ENCODE measurements around the gene PLEKHB2.
"Not testable (repeated sequence)": the region's sequence is repeated elsewhere in the genome, so short reads cannot be mapped to it uniquely, and the experiment has no call there.

Gene PLEKHB2

GRCh38 chr2:131105156-131105949 lies at the start of gene PLEKHB2:
PLEKHB2 (plus strand) TSS chr2:131105336; CDS start chr2:131120942, 15,606 bp downstream.
- DNase-seq: peak; percentile 84 to 85

GRCh38 chr2:131056204-131056931 lies 48.8 kb upstream of the PLEKHB2 start:
- DNase-seq: no peak

- no peak for DNase-seq
Measured at GRCh38 chr2:131056932-131057287, 48.2 kb upstream of the PLEKHB2 start.

- no peak for DNase-seq
Measured at GRCh38 chr2:131058214-131058843, 46.8 kb upstream of the PLEKHB2 start.

GRCh38 chr2:131058920-131059319 lies 46.2 kb upstream of the PLEKHB2 start:
- DNase-seq: no peak

- DNase-seq: no peak
Measured at GRCh38 chr2:131063501-131064283, 41.4 kb upstream of the PLEKHB2 start.

GRCh38 chr2:131064589-131065512 lies 40.3 kb upstream of the PLEKHB2 start:
- no peak for DNase-seq

GRCh38 chr2:131067465-131068125 lies 37.5 kb upstream of the PLEKHB2 start:
- no peak for DNase-seq

- not testable (repeated sequence) for DNase-seq
Measured at GRCh38 chr2:131068172-131068571, 37.0 kb upstream of the PLEKHB2 start.

- DNase-seq: not testable (repeated sequence)
Measured at GRCh38 chr2:131075578-131075977, 29.6 kb upstream of the PLEKHB2 start.

- DNase-seq: no peak
Measured at GRCh38 chr2:131076707-131077106, 28.4 kb upstream of the PLEKHB2 start.

- no peak for DNase-seq
Measured at GRCh38 chr2:131077182-131077846, 27.8 kb upstream of the PLEKHB2 start.

GRCh38 chr2:131077966-131078365 lies 27.2 kb upstream of the PLEKHB2 start:
- DNase-seq: no peak

GRCh38 chr2:131079931-131080330 lies 25.2 kb upstream of the PLEKHB2 start:
- not testable (repeated sequence) for DNase-seq

- no peak for DNase-seq
Measured at GRCh38 chr2:131081190-131081589, 23.9 kb upstream of the PLEKHB2 start.

GRCh38 chr2:131085646-131086045 lies 19.5 kb upstream of the PLEKHB2 start:
- no peak for DNase-seq

GRCh38 chr2:131092458-131093005 lies 12.6 kb upstream of the PLEKHB2 start:
- no peak for DNase-seq

GRCh38 chr2:131093006-131093695 lies 12.0 kb upstream of the PLEKHB2 start, which contains the start of gene FAM168B:
FAM168B (minus strand) TSS chr2:131093460; CDS start chr2:131082646, 10,814 bp downstream.
- peak; percentile 69 to 81 for DNase-seq

- peak; percentile 60 to 69 for DNase-seq
Measured at GRCh38 chr2:131093696-131094462, 11.3 kb upstream of the PLEKHB2 start.

All from SHP77 (cell line).